Right renal pelvis (tissue), 4 donors: ENCODE measurements around the gene MICAL2. TPM values are rescaled to one million over a fixed set of nuclear protein-coding genes. Genes with fewer than 3 reads are reported as not detected.

Experiments used
- DNase-seq, 4 donors: peaks; one replicate each; pipeline ENCODE4 v3.0.0-alpha.2; 2013; ENCODE audit warnings: low read depth in 4 of 4, low spot score in 3 of 4, missing footprints in 1 of 4
- polyA plus RNA-seq, 4 donors: library from polyadenylated mRNA; unstranded; fragments of 120-200 nt; gene quantifications; one replicate each; pipeline ENCODE4 v1.2.1, GENCODE V29; 2013; ENCODE audit not compliant: insufficient read length in 4 of 4

The MICAL2 gene
- polyA plus RNA-seq, 4 donors: 6.3 to 9.4 (median 8.0) TPM

GRCh38 chr11:12291313-12291712 is 180.9 kb downstream of the MICAL2 start:
- DNase-seq: no peak

DNA sequence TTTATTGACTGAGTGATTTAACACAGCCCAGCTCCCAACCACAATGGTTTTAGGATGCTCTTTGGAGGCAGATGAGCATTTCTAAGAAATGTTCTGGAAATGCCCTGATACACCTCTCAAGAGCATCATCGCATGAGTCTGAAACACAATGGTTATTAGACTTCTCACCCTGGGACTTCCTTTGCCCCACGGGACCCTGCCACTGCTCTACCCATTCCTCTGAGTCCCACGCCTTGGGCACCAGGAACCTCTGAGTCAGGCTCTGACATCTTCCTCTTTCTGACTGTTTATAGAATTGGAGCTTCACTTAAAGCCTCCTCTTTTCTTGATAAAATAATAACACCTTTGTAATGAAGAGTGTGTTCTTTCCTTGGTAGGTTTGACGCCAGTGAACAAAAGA is 181.4 kb downstream of the MICAL2 start:
- DNase-seq: no peak

DNA sequence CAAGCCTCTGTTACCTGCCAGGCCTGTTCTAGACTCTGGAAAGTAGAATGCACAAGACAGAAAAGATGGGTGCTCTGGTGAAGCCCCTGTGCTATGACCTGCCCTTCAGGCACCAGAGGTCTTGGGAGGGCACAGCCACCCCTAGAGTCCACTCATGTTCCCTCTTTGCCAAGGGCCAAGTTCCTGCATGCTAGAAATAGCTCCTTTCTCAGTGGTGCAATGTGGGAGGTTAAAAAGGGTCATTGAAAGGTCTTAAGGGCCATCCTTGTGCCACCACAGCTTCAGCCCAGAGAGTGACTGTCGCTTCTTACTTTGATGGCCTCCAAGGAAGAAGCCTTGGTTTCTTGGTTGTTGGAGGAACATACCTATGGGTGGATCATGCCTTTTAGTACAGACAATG is 182.4 kb downstream of the MICAL2 start:
- no peak for DNase-seq

GRCh38 chr11:12293486-12293885 is 183.1 kb downstream of the MICAL2 start:
- DNase-seq: no peak

DNA sequence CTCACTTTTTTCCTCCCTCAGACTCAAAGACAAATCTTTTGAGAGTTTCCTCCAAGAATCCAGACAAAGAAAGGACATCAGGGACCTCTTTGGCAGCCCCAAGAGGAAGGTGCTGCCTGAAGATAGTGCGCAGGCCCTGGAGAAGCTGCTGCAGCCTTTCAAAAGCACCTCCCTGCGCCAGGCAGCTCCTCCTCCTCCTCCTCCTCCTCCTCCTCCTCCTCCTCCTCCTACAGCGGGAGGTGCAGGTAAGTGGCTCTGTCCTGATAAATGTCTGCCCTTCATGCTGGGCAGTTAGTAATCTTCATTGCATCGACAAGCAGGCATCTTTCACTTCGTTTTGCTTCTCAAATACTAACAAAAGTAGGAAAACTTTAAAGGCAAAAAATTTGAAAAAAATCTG is 184.2 kb downstream of the MICAL2 start:
- DNase-seq: no peak

DNA sequence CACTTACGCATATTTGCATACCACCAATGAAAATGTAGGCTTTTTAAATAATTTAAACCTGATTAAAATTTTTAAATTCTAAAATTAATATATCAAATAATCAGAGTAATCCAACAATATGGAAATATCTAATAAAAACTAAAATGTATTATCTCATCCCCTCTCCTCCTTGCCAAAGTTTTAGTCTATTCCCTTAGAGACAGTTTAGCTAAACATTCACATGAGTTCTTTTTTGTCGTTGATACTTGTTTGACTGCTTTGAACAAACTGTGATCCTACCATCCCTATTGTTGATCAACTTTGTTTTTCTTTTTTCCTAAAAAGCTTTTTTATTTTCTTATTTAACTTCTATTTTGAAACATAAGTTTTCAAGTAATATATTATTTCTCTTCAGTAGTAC is 185.6 kb downstream of the MICAL2 start:
- no peak for DNase-seq

DNA sequence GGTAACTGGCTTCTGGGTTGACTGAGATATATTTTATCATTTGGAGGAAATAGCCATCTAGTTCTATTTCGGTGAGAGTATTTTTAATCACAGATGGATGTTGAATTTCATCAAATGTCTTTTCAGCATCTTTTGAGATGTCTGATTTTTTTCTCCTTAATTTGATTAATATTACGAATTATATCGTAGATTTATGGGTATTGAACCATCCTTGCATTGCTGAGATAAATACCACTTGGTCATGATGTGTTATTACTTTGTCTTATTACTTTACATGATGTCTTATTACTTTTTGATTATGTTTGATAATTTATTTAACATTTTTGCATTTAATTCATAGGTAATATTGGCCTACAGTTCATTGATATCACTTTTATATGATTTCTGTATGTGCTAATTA is 188.2 kb downstream of the MICAL2 start:
- no peak for DNase-seq

DNA sequence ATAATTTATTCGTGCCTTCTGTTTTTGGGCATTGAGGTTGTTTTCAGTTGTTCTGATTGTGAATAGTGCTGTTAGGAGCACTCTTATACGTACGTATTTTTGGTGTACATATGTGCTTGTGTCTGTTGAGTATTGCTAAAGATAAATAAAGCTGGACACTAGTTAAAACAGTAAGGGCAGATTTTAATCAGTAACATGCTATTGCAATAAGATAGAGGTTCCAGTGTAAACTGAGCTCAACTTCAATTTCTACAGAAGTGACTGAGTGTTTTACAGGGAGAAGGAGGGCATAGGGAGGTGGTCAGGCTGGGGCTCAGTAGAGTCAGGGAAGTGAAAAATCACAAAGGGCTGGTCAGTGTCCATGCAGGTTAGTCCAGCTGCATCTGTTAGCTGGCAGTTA is 191.0 kb downstream of the MICAL2 start:
- DNase-seq: no peak

DNA sequence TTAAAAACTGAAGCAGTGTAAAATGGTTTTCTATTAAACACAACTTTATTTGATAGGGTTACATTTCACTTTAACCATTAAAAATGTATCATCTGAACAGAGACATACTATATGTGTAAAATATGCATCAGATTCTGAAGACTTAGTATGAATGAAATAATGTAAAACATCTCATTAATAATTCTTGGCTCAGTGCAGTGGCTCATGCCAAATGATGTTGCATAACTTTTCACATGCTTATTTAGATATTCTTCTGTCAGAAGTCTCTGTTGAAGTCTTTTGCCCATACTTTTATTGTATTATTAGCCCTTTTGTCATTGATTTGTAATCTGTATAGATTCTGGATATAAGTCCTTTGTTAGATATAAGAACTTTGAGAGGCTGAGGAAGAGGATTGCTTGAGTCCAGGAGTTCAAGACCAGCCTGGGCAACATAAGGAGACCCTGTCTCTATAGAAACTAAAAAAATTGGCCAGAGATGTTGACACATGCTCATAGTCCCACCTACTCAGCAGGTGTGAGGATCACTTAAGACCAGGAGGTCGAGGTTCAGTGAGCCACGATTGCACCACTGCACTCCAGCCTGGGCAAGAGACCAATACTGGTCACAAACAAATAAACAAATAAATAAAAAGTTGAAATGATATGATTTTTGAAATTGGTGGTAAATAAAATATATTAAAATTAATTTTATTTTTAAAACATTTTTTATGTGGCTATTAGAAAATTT is 193.2 kb downstream of the MICAL2 start:
- no peak for DNase-seq

DNA sequence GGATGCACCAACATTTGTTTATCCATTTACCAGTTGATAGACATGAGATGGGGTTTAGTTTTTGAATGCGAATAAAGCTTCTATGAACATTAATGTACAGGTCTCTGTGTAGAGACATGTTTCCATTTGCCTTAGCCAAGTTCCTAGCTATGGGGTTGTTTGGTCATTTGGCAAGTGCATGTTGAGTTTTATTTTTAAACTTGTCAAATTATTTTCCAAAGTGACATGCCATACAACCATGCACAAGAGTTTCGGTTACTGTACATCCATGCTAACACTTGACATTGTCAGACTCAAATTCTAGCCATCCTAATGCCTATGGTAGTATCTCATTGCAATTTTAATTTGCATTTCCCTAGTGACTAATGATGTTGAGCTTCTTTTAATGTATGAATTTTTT is 196.4 kb downstream of the MICAL2 start:
- DNase-seq: no peak

- DNase-seq: no peak
Observed at GRCh38 chr11:12312132-12312531, 201.7 kb downstream of the MICAL2 start.

Other genes starting within 250 kb of the MICAL2 start
- gene DKK3, start 102.0 kb upstream of the MICAL2 start, polyA plus RNA-seq: 10 to 100 TPM; 71.7 to 80.8 (median 75.5) TPM